ENCODE results near the gene BCAR3.

BCAR3 gene

DNA sequence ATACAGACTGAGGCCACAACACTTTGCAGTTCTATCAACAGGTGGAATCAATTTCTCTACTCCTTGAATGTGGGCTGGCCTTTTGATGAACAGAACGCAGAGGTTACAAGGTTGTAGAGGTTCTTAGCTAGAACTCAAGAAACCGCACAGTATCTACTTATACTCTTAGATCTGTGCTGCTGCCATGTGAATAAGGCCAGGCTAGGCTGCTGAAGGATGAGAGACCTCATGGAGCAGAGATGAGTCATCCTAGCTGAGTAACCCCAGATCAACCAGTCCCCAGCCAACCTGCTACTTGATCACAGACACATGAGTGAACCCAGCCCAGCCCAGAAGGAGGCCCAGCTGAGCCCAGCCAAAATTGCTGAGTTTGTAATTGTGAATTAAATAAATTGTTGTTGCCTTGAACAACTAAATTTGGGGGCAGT, 35.3 kb upstream of the BCAR3 start:
- Histone ChIP-seq H3K27me3 (peaks cover 13% of the 10 kb centered on the region), H3K27ac (no peak overlapping the region), H3K9me3 (no peaks in the 10 kb centered on the region), H3K36me3 (no peaks in the 10 kb centered on the region), H3K4me1 (ENCODE audit: control insufficient read depth in 1 of 2, insufficient read depth in 1 of 2, low read depth in 1 of 2, low read length in 1 of 2) (no peaks in the 10 kb centered on the region), H3K4me3 (ENCODE audit: low read depth in 1 of 2, low read length in 1 of 2) (no peak overlapping the region)
- TF ChIP-seq, protein P1, sequence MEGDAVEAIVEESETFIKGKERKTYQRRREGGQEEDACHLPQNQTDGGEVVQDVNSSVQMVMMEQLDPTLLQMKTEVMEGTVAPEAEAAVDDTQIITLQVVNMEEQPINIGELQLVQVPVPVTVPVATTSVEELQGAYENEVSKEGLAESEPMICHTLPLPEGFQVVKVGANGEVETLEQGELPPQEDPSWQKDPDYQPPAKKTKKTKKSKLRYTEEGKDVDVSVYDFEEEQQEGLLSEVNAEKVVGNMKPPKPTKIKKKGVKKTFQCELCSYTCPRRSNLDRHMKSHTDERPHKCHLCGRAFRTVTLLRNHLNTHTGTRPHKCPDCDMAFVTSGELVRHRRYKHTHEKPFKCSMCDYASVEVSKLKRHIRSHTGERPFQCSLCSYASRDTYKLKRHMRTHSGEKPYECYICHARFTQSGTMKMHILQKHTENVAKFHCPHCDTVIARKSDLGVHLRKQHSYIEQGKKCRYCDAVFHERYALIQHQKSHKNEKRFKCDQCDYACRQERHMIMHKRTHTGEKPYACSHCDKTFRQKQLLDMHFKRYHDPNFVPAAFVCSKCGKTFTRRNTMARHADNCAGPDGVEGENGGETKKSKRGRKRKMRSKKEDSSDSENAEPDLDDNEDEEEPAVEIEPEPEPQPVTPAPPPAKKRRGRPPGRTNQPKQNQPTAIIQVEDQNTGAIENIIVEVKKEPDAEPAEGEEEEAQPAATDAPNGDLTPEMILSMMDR (IDR thresholded peaks at IDR 0.05): no peak

- H3K27ac ChIP-seq: no peak overlapping the region
- H3K9me3 ChIP-seq: no peaks in the 10 kb centered on the region
- TF ChIP-seq, protein P1 (IDR thresholded peaks at IDR 0.05): no peak
- no peak overlapping the region for H3K4me3 ChIP-seq (ENCODE audit: low read depth in 1 of 2, low read length in 1 of 2)
- no peaks in the 10 kb centered on the region for H3K36me3 ChIP-seq
- H3K4me1 ChIP-seq (ENCODE audit: control insufficient read depth in 1 of 2, insufficient read depth in 1 of 2, low read depth in 1 of 2, low read length in 1 of 2): no peaks in the 10 kb centered on the region
- peaks cover 17% of the 10 kb centered on the region for H3K27me3 ChIP-seq
These were observed 34.5 kb upstream of the BCAR3 start for GRCh38 chr1:93716163-93716562.

DNA sequence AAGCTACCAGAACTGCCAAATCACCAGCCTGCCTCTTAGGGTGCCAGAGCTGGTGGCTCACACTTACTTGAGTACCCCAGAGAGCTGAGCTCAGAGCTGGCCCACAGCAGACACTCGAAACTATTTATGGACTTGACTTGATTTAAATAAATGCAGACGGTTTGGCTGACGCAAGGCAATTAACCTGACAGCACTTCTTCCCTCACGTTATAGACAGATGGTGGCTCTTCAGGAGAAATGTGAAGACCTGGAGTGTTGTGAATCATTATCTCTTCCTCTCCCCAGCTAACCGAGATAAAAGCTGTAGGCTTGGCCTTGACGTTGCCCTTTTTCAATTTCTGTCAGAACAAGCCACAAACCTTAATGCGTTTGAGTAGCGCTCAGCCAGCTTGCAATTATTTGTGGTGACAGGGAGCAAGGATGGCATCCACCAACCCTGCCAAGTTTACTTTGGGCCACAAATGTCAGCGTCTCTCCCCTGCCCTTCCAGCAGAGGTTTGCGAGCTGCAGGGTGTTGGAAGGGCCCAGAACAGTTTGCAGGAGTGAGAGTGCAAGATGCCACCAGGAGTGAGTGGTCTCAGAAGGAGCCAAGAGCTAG, 34.0 kb upstream of the BCAR3 start:
- H3K27me3 ChIP-seq: peaks cover 23% of the 10 kb centered on the region
- no peak overlapping the region for H3K4me3 ChIP-seq (ENCODE audit: low read depth in 1 of 2, low read length in 1 of 2)
- H3K36me3 ChIP-seq: no peaks in the 10 kb centered on the region
- no peak overlapping the region for H3K27ac ChIP-seq
- no peaks in the 10 kb centered on the region for H3K9me3 ChIP-seq
- H3K4me1 ChIP-seq (ENCODE audit: control insufficient read depth in 1 of 2, insufficient read depth in 1 of 2, low read depth in 1 of 2, low read length in 1 of 2): no peaks in the 10 kb centered on the region
- TF ChIP-seq, protein P1 (IDR thresholded peaks at IDR 0.05): no peak

GRCh38 chr1:93714356-93714755, 32.7 kb upstream of the BCAR3 start:
- Histone ChIP-seq H3K9me3 (no peaks in the 10 kb centered on the region), H3K27me3 (peaks cover 34% of the 10 kb centered on the region), H3K36me3 (no peaks in the 10 kb centered on the region), H3K4me1 (ENCODE audit: control insufficient read depth in 1 of 2, insufficient read depth in 1 of 2, low read depth in 1 of 2, low read length in 1 of 2) (no peaks in the 10 kb centered on the region), H3K4me3 (ENCODE audit: low read depth in 1 of 2, low read length in 1 of 2) (no peak overlapping the region), H3K27ac (no peak overlapping the region)
- TF ChIP-seq, protein P1 (IDR thresholded peaks at IDR 0.05): no peak

DNA sequence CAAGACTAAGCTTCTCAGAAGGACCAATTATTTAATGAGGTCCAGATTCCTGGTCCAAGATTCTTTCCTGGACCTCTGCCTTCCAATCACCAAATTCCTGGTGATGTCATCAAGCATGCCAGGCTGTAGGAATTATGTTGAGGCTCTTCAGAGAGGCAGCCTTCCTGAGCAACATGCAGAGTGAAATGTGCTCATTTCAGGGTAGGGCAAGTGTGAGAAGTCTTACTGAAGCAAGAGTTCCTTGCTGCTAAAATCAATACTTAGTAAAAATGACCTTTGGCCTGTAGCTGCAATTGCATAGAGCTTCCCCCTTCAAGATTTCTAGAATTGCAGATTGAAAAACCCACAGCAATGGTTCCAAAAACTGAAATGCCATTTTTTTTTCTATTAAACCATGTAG, 31.7 kb upstream of the BCAR3 start:
- Histone ChIP-seq H3K27ac (no peak overlapping the region), H3K4me1 (ENCODE audit: control insufficient read depth in 1 of 2, insufficient read depth in 1 of 2, low read depth in 1 of 2, low read length in 1 of 2) (no peaks in the 10 kb centered on the region), H3K36me3 (no peaks in the 10 kb centered on the region), H3K4me3 (ENCODE audit: low read depth in 1 of 2, low read length in 1 of 2) (no peak overlapping the region), H3K27me3 (peaks cover 44% of the 10 kb centered on the region), H3K9me3 (no peaks in the 10 kb centered on the region)
- TF ChIP-seq, protein P1 (IDR thresholded peaks at IDR 0.05): no peak

All from neutrophil (primary cell).